HG02763 (cell line): ENCODE measurements around the gene PBRM1.

Experiments used
- ATAC-seq: cut with Tn5 transposase; IDR thresholded peaks from one replicate; pipeline ENCODE4 v1.9.1; 2021; ENCODE audit warnings: mild to moderate bottlenecking, moderate library complexity; ENCODE audit not compliant: unreplicated experiment

The PBRM1 gene

GRCh38 chr3:52537726-52538421 lies 147.8 kb downstream of the PBRM1 start:
- ATAC-seq = no peak

- ATAC-seq = no peak
These were observed 148.5 kb downstream of the PBRM1 start for GRCh38 chr3:52537165-52537620.

- peak; percentile 86 for ATAC-seq
These were observed 149.1 kb downstream of the PBRM1 start, which contains the start of gene UQCC5 for GRCh38 chr3:52536369-52537164. Gene UQCC5, plus strand, starts transcription at chr3:52536605. Its CDS starts 151 bp downstream, at chr3:52536756.

- ATAC-seq = no peak
These were observed 149.7 kb downstream of the PBRM1 start for GRCh38 chr3:52536112-52536368.

GRCh38 chr3:52535411-52536111 lies 150.2 kb downstream of the PBRM1 start:
- ATAC-seq = no peak

- no peak for ATAC-seq
These were observed 151.2 kb downstream of the PBRM1 start for GRCh38 chr3:52534281-52535183.

- peak; percentile 27 for ATAC-seq
These were observed 152.0 kb downstream of the PBRM1 start, which contains the start of gene NT5DC2 for GRCh38 chr3:52533623-52534280. Gene NT5DC2, minus strand, starts transcription at chr3:52533857. Its CDS starts 120 bp downstream, at chr3:52533737.

- ATAC-seq = no peak
These were observed 152.7 kb downstream of the PBRM1 start for GRCh38 chr3:52532838-52533622.

- ATAC-seq = no peak
These were observed 153.2 kb downstream of the PBRM1 start for GRCh38 chr3:52532517-52532837.

- ATAC-seq = no peak
These were observed 153.7 kb downstream of the PBRM1 start for GRCh38 chr3:52531860-52532516.

- ATAC-seq = no peak
These were observed 154.5 kb downstream of the PBRM1 start for GRCh38 chr3:52530918-52531826.

- ATAC-seq = no peak
These were observed 156.1 kb downstream of the PBRM1 start for GRCh38 chr3:52529376-52530333.

- ATAC-seq = no peak
These were observed 156.9 kb downstream of the PBRM1 start for GRCh38 chr3:52528586-52529375.

- no peak for ATAC-seq
These were observed 157.8 kb downstream of the PBRM1 start for GRCh38 chr3:52527732-52528585.
